HG03175 (cell line): ENCODE data around the gene ZNF318.
A peak's percentile ranks its signal among the peaks of the same experiment; 100 is the strongest.
"Not testable (repeated sequence)": the region's sequence is repeated elsewhere in the genome, so short reads cannot be mapped to it uniquely, and the experiment has no call there.

ENCODE experiments used
- ATAC-seq: cut with Tn5 transposase; IDR thresholded peaks from one replicate; pipeline ENCODE4 v1.9.1; 2021; ENCODE audit warnings: mild to moderate bottlenecking, moderate library complexity; ENCODE audit not compliant: unreplicated experiment

Gene ZNF318

DNA sequence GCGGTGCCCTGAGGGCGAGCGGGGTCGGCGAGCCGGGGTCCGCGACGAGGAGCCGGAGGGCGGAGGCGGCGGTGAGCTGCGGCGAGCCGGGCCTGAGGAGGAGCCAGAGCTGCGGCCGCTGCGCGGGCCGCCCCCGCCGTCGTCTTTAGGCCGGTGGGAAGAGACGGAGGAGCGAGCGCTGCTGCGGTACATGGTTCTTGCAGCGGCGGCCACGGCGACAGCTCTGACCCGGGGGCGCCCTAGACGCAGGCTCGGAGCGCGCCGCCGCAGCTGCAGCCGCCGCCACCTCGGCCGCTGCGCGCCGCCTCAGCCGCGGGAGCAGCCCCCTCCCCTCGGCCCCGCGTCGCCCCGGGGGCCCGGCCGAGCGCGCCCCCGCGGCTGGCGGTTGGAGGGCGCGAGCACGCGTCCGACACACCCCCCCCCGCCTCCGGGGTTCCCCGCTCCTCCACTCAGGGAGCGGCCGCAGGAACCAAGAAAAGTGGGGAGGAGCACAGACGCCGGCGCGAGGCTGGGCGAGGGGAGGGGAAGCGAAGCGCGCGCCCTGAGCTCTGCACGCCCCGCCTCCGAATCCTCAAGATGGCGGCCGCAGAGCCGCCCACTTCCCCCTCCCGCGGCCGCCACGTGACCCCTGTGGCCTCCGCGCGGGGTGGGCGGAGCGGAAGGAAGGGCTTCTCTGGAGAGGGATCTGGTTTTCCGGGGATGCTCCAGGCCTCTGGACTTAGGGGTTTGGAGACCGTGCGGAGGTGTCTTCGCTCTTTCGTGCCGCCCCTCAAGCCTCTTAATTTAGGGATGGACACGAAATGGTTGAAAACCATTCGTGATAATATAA lies at the start of gene ZNF318:
Gene ZNF318 (minus strand): TSS at position 474 of the 829 bp plus-strand sequence. CDS start 282 bp downstream, at position 192.
- ATAC-seq: peak; percentile 89

DNA sequence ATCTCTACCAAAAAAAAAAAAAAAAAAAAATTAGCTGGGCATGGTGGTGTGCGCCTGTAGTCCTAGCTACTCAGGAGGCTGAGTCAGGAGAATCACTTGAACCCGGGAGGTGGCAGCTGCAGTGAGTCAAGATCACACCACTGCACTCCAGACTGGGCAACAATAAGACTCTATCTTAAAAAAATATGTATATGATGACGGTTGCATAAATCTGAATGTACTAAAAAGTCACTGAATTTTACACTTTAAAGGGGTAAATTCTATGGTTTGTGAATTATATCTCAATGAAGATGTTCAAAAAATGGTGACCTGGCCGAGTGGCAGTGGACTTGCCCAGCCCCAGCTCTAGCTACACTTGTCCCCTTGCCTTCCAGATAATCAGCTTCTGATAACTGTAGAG lies 47.5 kb upstream of the ZNF318 start:
- no peak for ATAC-seq

DNA sequence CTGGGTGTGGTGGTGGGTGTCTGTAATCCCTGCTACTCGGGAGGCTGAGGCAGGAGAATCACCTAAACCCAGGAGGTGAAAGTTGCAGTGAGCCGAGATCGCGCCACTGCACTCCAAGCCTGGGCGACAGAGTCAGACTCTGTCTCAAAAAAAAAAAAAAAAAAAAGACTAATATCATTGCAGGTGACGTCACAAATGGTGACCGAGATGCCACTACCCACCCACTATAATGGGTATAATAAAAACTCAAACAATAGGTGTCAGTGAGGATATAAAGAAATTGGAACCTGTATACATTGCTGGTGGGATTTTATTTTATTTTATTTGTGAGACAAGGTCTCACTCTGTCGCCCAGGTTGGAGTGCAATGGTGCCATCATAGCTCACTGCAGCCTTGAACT lies 45.8 kb upstream of the ZNF318 start:
- not testable (repeated sequence) for ATAC-seq

DNA sequence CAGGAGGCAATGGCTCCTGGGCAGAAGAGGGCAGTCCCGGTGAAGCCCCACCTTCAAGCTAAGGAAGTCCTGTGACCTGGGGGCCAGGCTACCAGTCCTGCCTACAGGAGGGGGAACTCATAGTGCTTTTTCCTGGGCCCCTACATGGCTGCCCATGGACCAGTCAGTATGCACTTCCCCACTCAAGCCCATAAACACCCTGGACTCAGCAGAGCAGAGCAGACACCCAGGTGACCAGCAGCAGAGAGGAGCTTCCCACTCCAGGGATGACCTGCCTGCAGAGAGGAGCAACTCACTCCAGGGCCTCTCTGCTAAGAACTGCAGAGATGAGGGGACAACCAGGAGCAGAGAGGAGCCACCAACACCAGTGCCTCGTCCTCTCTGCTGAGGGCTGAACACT lies 43.6 kb upstream of the ZNF318 start:
- no peak for ATAC-seq

GRCh38 chr6:43412541-43412940 lies 43.1 kb upstream of the ZNF318 start:
- no peak for ATAC-seq

- ATAC-seq: not testable (repeated sequence)
Measured at GRCh38 chr6:43410776-43411175, 41.3 kb upstream of the ZNF318 start.

DNA sequence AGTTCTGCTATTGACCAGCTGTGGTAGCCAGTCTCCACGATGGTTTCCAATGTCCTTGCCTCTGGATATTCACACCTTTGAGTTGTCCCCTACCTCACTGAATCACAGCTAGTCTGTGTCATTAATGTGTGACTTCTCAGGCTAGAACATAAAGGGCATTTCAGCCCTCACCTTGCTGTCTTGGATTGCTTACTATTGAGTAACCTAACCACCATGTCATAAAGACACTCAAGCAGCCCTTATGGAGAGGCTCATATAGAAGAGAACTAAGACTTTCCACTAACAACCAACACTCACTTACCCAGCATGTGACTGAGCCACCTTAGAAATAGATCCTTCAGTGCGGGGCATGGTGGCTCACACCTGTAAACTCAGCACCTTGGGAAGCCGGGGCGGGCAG lies 38.8 kb upstream of the ZNF318 start:
- no peak for ATAC-seq

DNA sequence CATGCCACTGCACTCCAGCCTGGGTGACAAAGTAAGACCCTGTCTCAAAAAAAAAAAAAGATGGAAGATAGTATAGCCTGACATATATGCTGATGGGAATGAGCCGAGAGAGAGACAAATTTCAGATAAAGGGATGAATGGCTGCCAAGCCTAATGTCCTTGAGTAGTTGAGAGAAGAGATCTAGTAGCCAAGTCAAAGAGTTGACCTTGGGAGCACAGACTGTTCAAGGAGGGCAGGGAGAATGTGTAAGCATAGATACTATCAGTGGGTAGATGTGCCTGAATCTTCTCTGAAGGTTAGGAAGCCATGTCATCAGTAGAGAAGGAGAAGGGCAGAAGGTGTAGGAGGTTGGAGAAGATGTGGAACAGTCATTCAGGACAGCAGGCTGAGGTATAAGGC lies 37.8 kb upstream of the ZNF318 start:
- ATAC-seq: no peak

DNA sequence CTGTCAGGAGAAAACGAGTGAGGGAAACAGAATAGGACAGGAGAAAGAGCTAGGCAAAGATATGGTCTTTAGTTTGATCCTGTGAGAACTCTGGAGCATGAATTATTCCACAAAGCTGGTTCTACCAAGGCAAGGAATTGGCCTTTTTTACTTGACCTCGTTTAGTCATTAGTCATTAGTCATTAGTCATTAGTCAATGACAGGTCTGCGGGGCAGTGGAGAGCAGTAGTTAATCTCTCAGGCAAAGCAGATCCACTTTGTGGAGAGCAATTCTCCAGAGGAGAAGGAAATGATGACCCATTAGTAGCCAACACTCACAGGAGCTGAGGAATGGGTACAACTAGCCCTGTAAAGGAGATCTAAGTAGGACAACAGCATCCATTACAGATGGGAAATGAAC lies 35.9 kb upstream of the ZNF318 start:
- ATAC-seq: no peak

DNA sequence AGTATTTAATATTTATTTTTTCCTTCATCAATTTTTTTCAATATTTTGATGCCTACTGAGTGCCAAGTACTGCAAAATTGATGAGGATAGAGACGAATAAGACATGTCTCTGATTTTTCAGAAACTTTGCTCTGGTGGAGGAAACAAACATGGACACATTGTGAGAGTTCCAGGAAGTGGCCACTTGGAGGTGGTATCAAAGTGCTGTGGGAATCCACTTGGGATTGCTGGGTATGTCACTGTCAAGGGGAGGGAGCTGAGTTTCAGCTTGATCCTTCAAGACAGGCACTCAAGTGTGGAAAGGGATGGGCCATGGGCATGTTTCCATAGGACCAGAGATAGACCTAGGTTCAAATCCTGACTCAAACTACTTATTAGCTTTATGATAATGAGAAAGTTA lies 33.4 kb upstream of the ZNF318 start:
- no peak for ATAC-seq

DNA sequence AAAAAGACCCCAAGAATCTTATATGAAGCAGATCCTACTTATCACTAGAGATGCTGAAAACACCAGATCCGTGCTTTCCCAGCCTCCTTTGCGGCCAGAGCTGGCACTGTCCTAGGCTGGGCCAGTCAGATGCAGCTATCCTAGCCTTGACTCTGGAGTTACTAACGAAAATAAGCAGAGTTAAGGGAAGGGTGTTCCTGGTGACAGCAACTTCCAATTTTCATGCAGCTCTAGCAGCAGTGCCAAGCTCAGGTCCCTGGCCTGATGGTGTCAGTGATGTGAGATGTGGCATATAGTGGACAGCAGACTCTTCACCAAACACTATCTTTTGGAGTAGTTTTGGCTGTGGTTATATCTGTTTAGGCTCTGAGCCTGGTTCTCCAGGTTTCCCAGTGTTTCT lies 32.3 kb upstream of the ZNF318 start:
- ATAC-seq: no peak

- no peak for ATAC-seq
Measured at GRCh38 chr6:43399932-43400487, 30.6 kb upstream of the ZNF318 start.

GRCh38 chr6:43396408-43397149 lies 27.1 kb upstream of the ZNF318 start:
- no peak for ATAC-seq

DNA sequence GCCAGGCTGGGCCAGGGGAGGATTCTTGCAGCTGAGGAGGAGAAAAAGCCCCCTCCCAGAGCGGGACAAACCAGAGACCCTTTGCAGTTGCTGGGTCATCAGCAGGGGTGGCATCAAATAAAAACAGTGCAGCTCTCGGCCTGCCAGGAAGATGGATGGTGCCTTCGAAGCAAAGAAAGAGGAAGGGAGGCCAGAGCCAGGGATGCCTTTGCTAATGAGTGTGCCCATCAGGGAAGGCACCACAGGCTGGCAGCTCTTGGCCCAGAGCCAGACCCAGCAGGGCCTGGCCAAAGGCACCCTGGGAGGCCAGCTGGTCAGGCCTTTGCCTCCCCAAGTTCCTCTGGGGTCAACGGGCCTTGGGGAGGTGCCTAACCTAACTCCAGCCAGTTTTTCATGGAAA lies 26.3 kb upstream of the ZNF318 start:
- no peak for ATAC-seq

GRCh38 chr6:43394982-43395381 lies 25.5 kb upstream of the ZNF318 start:
- no peak for ATAC-seq

- no peak for ATAC-seq
Measured at GRCh38 chr6:43393602-43394001, 24.2 kb upstream of the ZNF318 start.

DNA sequence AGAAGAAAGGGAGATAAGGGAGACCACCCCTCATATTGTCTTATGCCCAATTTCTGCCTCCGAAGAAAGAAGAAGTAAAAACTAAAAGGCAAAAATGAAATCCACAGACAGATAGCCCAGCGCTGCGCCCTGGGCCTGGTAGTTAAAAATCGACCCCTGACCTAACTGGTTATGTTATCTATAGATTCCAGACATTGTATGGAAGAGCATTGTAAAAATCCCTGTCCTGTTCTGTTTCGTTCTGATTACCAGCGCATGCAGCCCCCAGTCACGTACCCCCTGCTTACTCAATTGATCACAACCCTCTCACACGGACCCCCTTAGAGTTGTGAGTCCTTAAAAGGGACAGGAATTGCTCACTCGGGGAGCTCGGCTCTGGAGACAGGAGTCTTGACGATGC lies 23.7 kb upstream of the ZNF318 start:
- ATAC-seq: not testable (repeated sequence)

GRCh38 chr6:43391440-43392031 lies 22.1 kb upstream of the ZNF318 start:
- ATAC-seq: no peak

DNA sequence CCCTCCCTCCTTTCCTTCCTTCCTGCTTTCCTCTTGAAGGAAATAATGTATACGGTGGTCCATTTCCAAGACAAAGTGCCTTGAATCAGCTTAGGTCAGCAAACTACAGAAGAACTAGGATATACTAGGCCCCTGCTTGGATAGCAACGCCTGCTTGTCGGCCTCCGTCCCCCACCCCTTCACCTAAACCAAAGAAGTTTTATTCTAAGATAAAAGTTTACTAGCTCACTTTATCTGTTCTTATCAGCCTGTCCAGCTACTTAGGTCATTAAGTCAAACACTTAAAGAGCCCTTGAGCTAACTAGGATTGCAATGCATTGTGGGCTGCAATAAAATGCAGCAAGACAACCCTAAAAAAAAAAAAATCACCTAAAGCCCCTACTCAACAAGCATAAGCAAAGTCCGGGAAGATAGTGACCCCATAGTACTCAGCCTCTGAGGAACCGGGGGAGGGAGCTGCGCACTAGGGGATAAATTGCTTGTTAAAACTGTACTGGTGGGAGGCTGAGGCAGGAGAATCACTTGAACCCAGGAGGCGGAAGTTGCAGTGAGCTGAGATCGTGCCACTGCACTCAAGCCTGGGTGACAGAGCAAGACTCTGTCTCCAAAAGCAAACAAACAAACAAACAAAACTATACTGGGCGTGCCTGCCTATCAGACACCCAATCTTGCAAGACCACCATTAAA lies 21.4 kb upstream of the ZNF318 start:
- not testable (repeated sequence) for ATAC-seq

DNA sequence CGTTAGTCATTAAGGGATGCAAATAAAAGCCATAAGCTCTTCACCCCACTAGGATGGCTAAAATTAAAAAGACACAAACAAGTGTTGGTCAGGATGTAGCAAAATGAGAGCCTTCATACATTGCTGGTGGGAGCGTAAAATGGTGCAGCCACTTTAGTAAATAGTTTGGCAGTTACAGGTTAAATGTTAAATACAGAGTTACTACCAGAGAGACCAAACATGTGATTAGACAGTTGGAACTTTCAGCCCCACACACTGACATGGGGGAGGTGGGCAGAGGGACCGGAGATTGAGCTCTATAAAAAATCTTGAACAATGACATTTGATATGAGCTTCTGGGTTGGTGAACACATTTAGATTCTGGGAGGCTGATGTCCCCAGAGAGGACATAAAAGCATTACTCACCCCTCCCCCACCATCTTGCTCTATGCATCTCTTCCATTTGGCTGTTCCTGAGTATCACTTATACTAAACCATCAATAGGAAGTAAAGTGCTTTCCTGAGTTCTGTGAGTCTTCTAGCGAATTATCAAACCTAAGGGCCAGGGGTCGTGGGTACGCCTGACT lies 20.4 kb upstream of the ZNF318 start:
- ATAC-seq: no peak

- no peak for ATAC-seq
Measured at GRCh38 chr6:43386492-43386891, 17.0 kb upstream of the ZNF318 start.
